DOHH2 (cell line): ENCODE measurements around the gene PCBP2.

Source experiments
- H3F3A ChIP-seq: fragments of 200-600 bp; sonication (generic), shearing (Covaris generic); 2 replicates; pipeline ENCODE4 v1.6.0; 2016; ENCODE audit warnings: antibody characterized with exemption, mild to moderate bottlenecking; ENCODE audit not compliant: control insufficient read depth, insufficient read depth
- H3K27ac ChIP-seq: fragments of 200-600 bp; sonication (generic); 2 replicates; pipeline ENCODE4 v1.5.1; 2014; ENCODE audit warnings: low read depth, mild to moderate bottlenecking, low read length, moderate library complexity
- H3K27me3 ChIP-seq: fragments of 200-600 bp; sonication (generic); 2 replicates; pipeline ENCODE4 v1.6.1; 2014; ENCODE audit warnings: mild to moderate bottlenecking, low read length, mixed read lengths; ENCODE audit not compliant: control insufficient read depth
- H3K36me3 ChIP-seq: fragments of 200-600 bp; sonication (generic); 2 replicates; pipeline ENCODE4 v1.6.1; 2014; ENCODE audit warnings: mild to moderate bottlenecking, low read length, moderate library complexity, mixed read lengths; ENCODE audit not compliant: control insufficient read depth
- H3K4me1 ChIP-seq: fragments of 200-600 bp; sonication (generic); 2 replicates; pipeline ENCODE4 v1.6.1; 2014; ENCODE audit warnings: mild to moderate bottlenecking, low read length, mixed read lengths; ENCODE audit not compliant: control insufficient read depth
- H3K4me2 ChIP-seq: fragments of 200-600 bp; sonication (generic); 2 replicates; pipeline ENCODE4 v1.6.0; 2014; ENCODE audit warnings: mild to moderate bottlenecking, low read length, moderate library complexity
- H3K4me3 ChIP-seq: fragments of 200-600 bp; sonication (generic); 2 replicates; pipeline ENCODE4 v1.5.1; 2014; ENCODE audit warnings: mild to moderate bottlenecking, low read length, mixed read lengths
- H3K79me2 ChIP-seq: fragments of 200-600 bp; sonication (generic); 2 replicates; pipeline ENCODE4 v1.6.1; 2014; ENCODE audit warnings: mild to moderate bottlenecking, low read length, mixed read lengths; ENCODE audit not compliant: control insufficient read depth
- H3K9me2 ChIP-seq: fragments of 200-600 bp; sonication (generic); replicated peaks from 2 replicates; pipeline ENCODE4 v1.6.1; 2014; ENCODE audit warnings: mild to moderate bottlenecking, low read length, mixed read lengths; ENCODE audit not compliant: control insufficient read depth
- H3K9me3 ChIP-seq: fragments of 200-600 bp; sonication (generic); 2 replicates; pipeline ENCODE4 v1.6.1; 2014; ENCODE audit warnings: antibody characterized with exemption, low read length, mixed read lengths; ENCODE audit not compliant: control insufficient read depth, insufficient read depth
- H4K20me1 ChIP-seq: fragments of 200-600 bp; sonication (generic); 2 replicates; pipeline ENCODE4 v1.6.0; 2014; ENCODE audit warnings: low read depth, mild to moderate bottlenecking, antibody characterized with exemption, low read length, moderate library complexity; ENCODE audit not compliant: control insufficient read depth, insufficient read depth
- EZH2phosphoT487 ChIP-seq: fragments of 200-600 bp; sonication (generic); IDR thresholded peaks from 2 replicates; pipeline ENCODE4 v1.6.1; 2017; ENCODE audit warnings: borderline replicate concordance, mild to moderate bottlenecking, antibody characterized with exemption, low read length, moderate library complexity, mixed read lengths
- TF ChIP-seq, protein P1 (sequence below): fragments of 200-600 bp; sonication (generic); IDR thresholded peaks from one replicate; pipeline ENCODE4 v1.5.1; 2014; ENCODE audit warnings: antibody characterized with exemption, mild to moderate bottlenecking, low read depth, low read length; ENCODE audit not compliant: poor library complexity, severe bottlenecking

Gene PCBP2

GRCh38 chr12:53467082-53467481, 15.2 kb downstream of the PCBP2 start:
- H3K4me3 ChIP-seq, result no peak overlapping the region
- no peaks in the 10 kb centered on the region for H3K9me2 ChIP-seq
- TF ChIP-seq, protein P1, sequence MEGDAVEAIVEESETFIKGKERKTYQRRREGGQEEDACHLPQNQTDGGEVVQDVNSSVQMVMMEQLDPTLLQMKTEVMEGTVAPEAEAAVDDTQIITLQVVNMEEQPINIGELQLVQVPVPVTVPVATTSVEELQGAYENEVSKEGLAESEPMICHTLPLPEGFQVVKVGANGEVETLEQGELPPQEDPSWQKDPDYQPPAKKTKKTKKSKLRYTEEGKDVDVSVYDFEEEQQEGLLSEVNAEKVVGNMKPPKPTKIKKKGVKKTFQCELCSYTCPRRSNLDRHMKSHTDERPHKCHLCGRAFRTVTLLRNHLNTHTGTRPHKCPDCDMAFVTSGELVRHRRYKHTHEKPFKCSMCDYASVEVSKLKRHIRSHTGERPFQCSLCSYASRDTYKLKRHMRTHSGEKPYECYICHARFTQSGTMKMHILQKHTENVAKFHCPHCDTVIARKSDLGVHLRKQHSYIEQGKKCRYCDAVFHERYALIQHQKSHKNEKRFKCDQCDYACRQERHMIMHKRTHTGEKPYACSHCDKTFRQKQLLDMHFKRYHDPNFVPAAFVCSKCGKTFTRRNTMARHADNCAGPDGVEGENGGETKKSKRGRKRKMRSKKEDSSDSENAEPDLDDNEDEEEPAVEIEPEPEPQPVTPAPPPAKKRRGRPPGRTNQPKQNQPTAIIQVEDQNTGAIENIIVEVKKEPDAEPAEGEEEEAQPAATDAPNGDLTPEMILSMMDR, result no peak
- no peak for TF ChIP-seq EZH2phosphoT487
- no peaks in the 10 kb centered on the region for H3K4me1 ChIP-seq
- peaks cover 82% of the 10 kb centered on the region for H3K79me2 ChIP-seq
- peaks cover 98% of the 10 kb centered on the region for H3K36me3 ChIP-seq
- no peaks in the 10 kb centered on the region for H3K9me3 ChIP-seq
- no peak overlapping the region for H3K4me2 ChIP-seq
- H3K27me3 ChIP-seq, result no peaks in the 10 kb centered on the region
- H3F3A ChIP-seq, result peaks cover 19% of the 10 kb centered on the region; the same call in 1 of the 2 replicates
- no peak overlapping the region for H3K27ac ChIP-seq
- peaks cover 7% of the 10 kb centered on the region; the same call in 1 of the 2 replicates for H4K20me1 ChIP-seq

DNA sequence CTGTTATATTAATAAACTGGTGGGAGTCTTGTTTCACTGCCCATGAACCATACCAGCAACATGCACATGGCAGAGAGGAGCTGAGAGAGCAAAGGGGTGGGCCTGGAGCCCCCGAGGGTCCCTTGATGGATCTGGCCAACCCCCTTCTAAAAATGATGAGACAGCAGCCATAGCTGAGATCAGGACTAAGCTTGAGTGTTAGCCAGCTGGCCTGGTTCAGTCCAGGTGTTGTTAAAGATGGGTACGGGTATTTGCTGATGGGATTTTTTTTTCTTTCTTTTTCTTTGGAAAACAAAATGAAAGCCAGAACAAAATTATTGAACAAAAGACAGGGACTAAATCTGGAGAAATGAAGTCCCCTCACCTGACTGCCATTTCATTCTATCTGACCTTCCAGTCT, 16.0 kb downstream of the PCBP2 start:
- Histone ChIP-seq H3K36me3 (peaks cover 98% of the 10 kb centered on the region), H3K9me3 (no peaks in the 10 kb centered on the region), H3K79me2 (peaks cover 82% of the 10 kb centered on the region), H3K4me2 (no peak overlapping the region), H3K27ac (no peak overlapping the region), H3K9me2 (no peaks in the 10 kb centered on the region), H3F3A (peaks cover 23% of the 10 kb centered on the region; the same call in 1 of the 2 replicates), H3K4me3 (no peak overlapping the region), H4K20me1 (0 out of 2 replicates have a peak, but pooled peaks cover 3% of the 10 kb centered on the region), H3K27me3 (no peaks in the 10 kb centered on the region), H3K4me1 (no peaks in the 10 kb centered on the region)
- TF ChIP-seq, protein P1, result no peak
- no peak for TF ChIP-seq EZH2phosphoT487

DNA sequence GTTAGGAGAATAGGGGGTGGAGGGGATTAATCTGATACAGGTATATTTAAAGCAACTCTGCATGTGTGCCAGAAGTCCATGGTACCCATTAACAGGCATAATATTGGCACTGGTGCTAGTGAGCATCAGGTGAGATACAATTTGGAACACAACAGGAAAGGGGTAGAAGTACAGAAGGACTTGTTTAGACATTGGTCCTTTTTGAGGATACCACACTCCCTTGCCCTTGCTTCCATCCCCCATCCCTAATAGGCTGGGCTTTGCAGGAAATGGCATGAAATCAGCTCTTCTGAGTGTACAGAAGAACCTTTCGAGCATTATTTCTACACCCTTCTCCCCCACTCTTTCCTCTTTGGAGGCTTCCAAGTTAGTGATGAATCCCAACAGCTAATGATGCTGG, 16.4 kb downstream of the PCBP2 start:
- H3K27ac ChIP-seq, result no peak overlapping the region
- no peak overlapping the region for H3K4me3 ChIP-seq
- H3K4me2 ChIP-seq, result no peak overlapping the region
- H3K9me3 ChIP-seq, result no peaks in the 10 kb centered on the region
- H3K36me3 ChIP-seq, result peaks cover 98% of the 10 kb centered on the region
- TF ChIP-seq, protein P1, result no peak
- no peak for TF ChIP-seq EZH2phosphoT487
- H3K79me2 ChIP-seq, result peaks cover 80% of the 10 kb centered on the region
- no peaks in the 10 kb centered on the region for H3K4me1 ChIP-seq
- peaks cover 25% of the 10 kb centered on the region for H3F3A ChIP-seq
- H4K20me1 ChIP-seq, result 0 out of 2 replicates have a peak, but pooled peaks cover 3% of the 10 kb centered on the region
- no peaks in the 10 kb centered on the region for H3K9me2 ChIP-seq
- no peaks in the 10 kb centered on the region for H3K27me3 ChIP-seq

DNA sequence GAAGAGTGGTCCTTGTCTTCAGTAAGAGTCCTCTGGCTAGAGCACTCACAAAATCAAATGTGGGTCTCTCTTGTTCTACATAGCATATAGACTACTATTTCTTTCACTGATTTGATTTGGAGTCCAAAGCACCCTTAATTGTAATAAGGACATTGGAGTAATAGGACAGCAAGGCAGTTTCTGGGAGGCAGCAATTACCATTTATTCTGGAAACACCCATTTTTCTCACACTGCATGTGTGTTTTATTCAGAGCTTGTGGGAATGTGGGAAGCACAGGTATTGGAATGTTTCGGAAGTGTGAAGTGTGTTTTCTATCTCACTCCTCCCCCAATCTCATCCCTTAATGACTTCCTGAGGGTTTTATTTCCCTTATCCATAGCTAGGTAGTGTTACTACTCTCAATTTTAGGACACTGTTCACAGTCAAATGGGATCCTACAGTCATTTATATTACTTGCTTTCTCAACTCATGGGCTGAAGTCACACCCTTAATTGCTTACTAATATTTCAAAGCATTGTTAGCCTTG, 20.2 kb downstream of the PCBP2 start:
- Histone ChIP-seq H3F3A (peaks cover 56% of the 10 kb centered on the region), H3K27ac (no peak overlapping the region), H3K79me2 (peaks cover 81% of the 10 kb centered on the region), H3K4me2 (no peak overlapping the region), H3K36me3 (peaks cover 99% of the 10 kb centered on the region), H3K27me3 (no peaks in the 10 kb centered on the region), H3K9me3 (no peaks in the 10 kb centered on the region), H3K4me1 (no peaks in the 10 kb centered on the region), H3K9me2 (no peaks in the 10 kb centered on the region), H4K20me1 (0 out of 2 replicates have a peak, but pooled peaks cover 8% of the 10 kb centered on the region), H3K4me3 (no peak overlapping the region)
- TF ChIP-seq, protein P1, result no peak
- no peak for TF ChIP-seq EZH2phosphoT487
